HEK293 (cell line): ENCODE measurements around the gene TTLL5.

Experiments used
- CTCF ChIA-PET: fragments of 350-600 bp; formaldehyde crosslinking; extraction: SDS; loops from one replicate; lab custom pipeline; 2021; ENCODE audit warnings: antibody characterized with exemption; lab: Yijun Ruan, JAX
- POLR2A ChIA-PET: fragments of 300-600 bp; formaldehyde crosslinking; extraction: SDS; loops from one replicate; lab custom pipeline; 2020; ENCODE audit warnings: antibody characterized with exemption, inconsistent platforms; lab: Yijun Ruan, JAX
- H3K27ac ChIP-seq: fragments of 200-500 bp; sonication (Bioruptor generic); 2 replicates; pipeline ENCODE4 v1.5.1; 2014; ENCODE audit warnings: low read depth, low read length, control low read depth, inconsistent platforms; ENCODE audit errors: extremely low read depth
- H3K36me3 ChIP-seq, 2 experiments: fragments of 200-500 bp in 1 of 2; sonication (Bioruptor generic) in 1 of 2; 1 replicate in 1 of 2; 2 replicates in 1 of 2; pipeline ENCODE4 v1.5.1; 2014 to 2017; ENCODE audit warnings: inconsistent platforms in 2 of 2, low read length in 2 of 2; ENCODE audit not compliant: control insufficient read depth in 2 of 2, insufficient read depth in 1 of 2
- H3K4me1 ChIP-seq: fragments of 200-500 bp; sonication (Bioruptor generic); 2 replicates; pipeline ENCODE4 v1.5.1; 2014; ENCODE audit warnings: mild to moderate bottlenecking, low read length, inconsistent platforms; ENCODE audit not compliant: control insufficient read depth, insufficient read depth
- H3K4me3 ChIP-seq: 2 replicates; pipeline ENCODE4 v1.5.1; 2011; ENCODE audit warnings: low read depth, mild to moderate bottlenecking, control low read depth, low read length, moderate library complexity
- H3K9me3 ChIP-seq: fragments of 200-500 bp; sonication (Bioruptor generic); 2 replicates; pipeline ENCODE4 v1.5.1; 2014; ENCODE audit warnings: low read depth, low read length, inconsistent platforms; ENCODE audit not compliant: control insufficient read depth, insufficient read depth
- HOXA7 ChIP-seq: sonication (generic); formaldehyde crosslinking; IDR thresholded peaks from 2 replicates; pipeline ENCODE4 v1.8.1; 2022; ENCODE audit warnings: missing genetic modification reagents, borderline replicate concordance
- IKZF3 ChIP-seq: fragments of 450-650 bp; IDR thresholded peaks from 2 replicates; pipeline ENCODE4 v1.5.0; 2018; ENCODE audit warnings: missing biosample characterization, mild to moderate bottlenecking, missing genetic modification characterization, moderate library complexity
- KLF10 ChIP-seq: fragments of 450-650 bp; IDR thresholded peaks from 2 replicates; pipeline ENCODE4 v1.5.1; 2018; ENCODE audit warnings: missing biosample characterization, mild to moderate bottlenecking, missing genetic modification characterization
- OSR2 ChIP-seq: fragments of 450-650 bp; formaldehyde crosslinking; IDR thresholded peaks from 2 replicates; pipeline ENCODE4 v1.5.1; 2016; ENCODE audit warnings: missing biosample characterization, missing genetic modification characterization
- ZBTB10 ChIP-seq: fragments of 450-650 bp; formaldehyde crosslinking; IDR thresholded peaks from 2 replicates; pipeline ENCODE4 v1.5.1; 2016; ENCODE audit warnings: missing biosample characterization, missing genetic modification characterization
- ZBTB17 ChIP-seq: fragments of 450-650 bp; formaldehyde crosslinking; IDR thresholded peaks from 2 replicates; pipeline ENCODE4 v1.5.1; 2016; ENCODE audit warnings: missing biosample characterization, missing genetic modification characterization
- ZFP37 ChIP-seq: fragments of 450-650 bp; formaldehyde crosslinking; IDR thresholded peaks from 2 replicates; pipeline ENCODE4 v1.5.1; 2016; ENCODE audit warnings: missing biosample characterization, missing genetic modification characterization
- ZNF146 ChIP-seq: fragments of 450-650 bp; formaldehyde crosslinking; IDR thresholded peaks from 2 replicates; pipeline ENCODE4 v1.5.1; 2016; ENCODE audit warnings: missing biosample characterization, missing genetic modification characterization
- ZNF266 ChIP-seq: fragments of 450-650 bp; formaldehyde crosslinking; IDR thresholded peaks from 2 replicates; pipeline ENCODE4 v1.5.1; 2016; ENCODE audit warnings: missing biosample characterization, missing genetic modification characterization, low read depth
- ZNF335 ChIP-seq: fragments of 450-650 bp; formaldehyde crosslinking; conservative IDR thresholded peaks from 2 replicates; pipeline ENCODE4 v1.5.1; 2016; ENCODE audit warnings: missing biosample characterization, missing genetic modification characterization
- ZNF513 ChIP-seq: fragments of 450-650 bp; IDR thresholded peaks from 2 replicates; pipeline ENCODE4 v1.5.1; 2018; ENCODE audit warnings: missing biosample characterization, missing genetic modification characterization
- ZNF585B ChIP-seq: fragments of 450-650 bp; formaldehyde crosslinking; IDR thresholded peaks from 2 replicates; pipeline ENCODE4 v1.5.1; 2016; ENCODE audit warnings: missing biosample characterization, missing genetic modification characterization
- ZNF610 ChIP-seq: fragments of 450-650 bp; formaldehyde crosslinking; IDR thresholded peaks from 2 replicates; pipeline ENCODE4 v1.5.1; 2016; ENCODE audit warnings: missing biosample characterization, missing genetic modification characterization, borderline replicate concordance
- ZNF621 ChIP-seq: fragments of 450-650 bp; formaldehyde crosslinking; IDR thresholded peaks from 2 replicates; pipeline ENCODE4 v1.5.1; 2017; ENCODE audit warnings: missing biosample characterization, missing genetic modification characterization
- ZNF629 ChIP-seq: fragments of 450-650 bp; formaldehyde crosslinking; IDR thresholded peaks from 2 replicates; pipeline ENCODE4 v1.5.1; 2017; ENCODE audit warnings: missing biosample characterization, missing genetic modification characterization
- ZNF76 ChIP-seq: fragments of 450-650 bp; formaldehyde crosslinking; IDR thresholded peaks from 2 replicates; pipeline ENCODE4; 2016; ENCODE audit warnings: low read depth, missing biosample characterization, missing genetic modification characterization, borderline replicate concordance
- TF ChIP-seq, protein P1 (sequence below): fragments of 450-650 bp; formaldehyde crosslinking; IDR thresholded peaks from 2 replicates; pipeline ENCODE4 v1.5.1; 2016; ENCODE audit warnings: missing biosample characterization, missing genetic modification characterization

TTLL5 gene

DNA sequence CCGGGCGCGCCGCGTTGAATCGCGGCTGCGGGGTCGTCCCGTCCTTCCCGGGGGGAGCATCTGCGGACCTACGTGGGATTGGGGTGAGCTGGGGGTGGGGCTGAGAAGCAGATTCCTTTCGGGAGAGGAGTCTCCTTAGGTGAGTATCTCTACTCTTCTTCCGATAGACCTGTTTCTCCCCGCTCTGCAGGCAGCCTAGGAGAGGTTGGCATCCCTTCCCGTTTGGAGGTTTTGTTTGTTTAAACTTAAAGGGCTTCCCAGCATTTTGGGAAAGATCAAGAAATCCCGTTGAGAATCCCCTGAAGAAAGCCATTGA is 411 bp downstream of the TTLL5 start:
- H3K4me3 ChIP-seq: peak overlapping the region; percentile 96
- TF ChIP-seq ZBTB10 (tag by site-specific recombination) (0 out of 2 replicates have a peak, but pooled peaks have one; percentile 28), ZFP37 (0 out of 2 replicates have a peak, but pooled peaks have one; percentile 59), ZNF146 (tag by site-specific recombination) (no peak), ZNF610 (tag by site-specific recombination) (no peak), ZNF76 (tag by site-specific recombination) (0 out of 2 replicates have a peak, but pooled peaks have one; percentile 53), OSR2 (0 out of 2 replicates have a peak, but pooled peaks have one; percentile 50), ZNF621 (no peak), ZNF513 (tag by site-specific recombination) (no peak), ZNF629 (tag by site-specific recombination) (no peak), HOXA7 (CRISPR knock-in tag) (no peak), KLF10 (tag by site-specific recombination) (no peak; the same call in 1 of the 2 replicates), ZNF335 (tag by site-specific recombination) (peak; percentile 70; the same call in 1 of the 2 replicates), ZBTB17 (tag by site-specific recombination) (0 out of 2 replicates have a peak, but pooled peaks have one; percentile 22), ZNF585B (tag by site-specific recombination) (no peak), IKZF3 (tag by site-specific recombination) (peak; percentile 79)
- TF ChIP-seq, protein P1, sequence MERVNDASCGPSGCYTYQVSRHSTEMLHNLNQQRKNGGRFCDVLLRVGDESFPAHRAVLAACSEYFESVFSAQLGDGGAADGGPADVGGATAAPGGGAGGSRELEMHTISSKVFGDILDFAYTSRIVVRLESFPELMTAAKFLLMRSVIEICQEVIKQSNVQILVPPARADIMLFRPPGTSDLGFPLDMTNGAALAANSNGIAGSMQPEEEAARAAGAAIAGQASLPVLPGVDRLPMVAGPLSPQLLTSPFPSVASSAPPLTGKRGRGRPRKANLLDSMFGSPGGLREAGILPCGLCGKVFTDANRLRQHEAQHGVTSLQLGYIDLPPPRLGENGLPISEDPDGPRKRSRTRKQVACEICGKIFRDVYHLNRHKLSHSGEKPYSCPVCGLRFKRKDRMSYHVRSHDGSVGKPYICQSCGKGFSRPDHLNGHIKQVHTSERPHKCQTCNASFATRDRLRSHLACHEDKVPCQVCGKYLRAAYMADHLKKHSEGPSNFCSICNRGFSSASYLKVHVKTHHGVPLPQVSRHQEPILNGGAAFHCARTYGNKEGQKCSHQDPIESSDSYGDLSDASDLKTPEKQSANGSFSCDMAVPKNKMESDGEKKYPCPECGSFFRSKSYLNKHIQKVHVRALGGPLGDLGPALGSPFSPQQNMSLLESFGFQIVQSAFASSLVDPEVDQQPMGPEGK (tag by site-specific recombination): peak; percentile 27; the same call in 1 of the 2 replicates
- peaks cover 19 to 34% of the 10 kb centered on the region in 2 experiments for H3K36me3 ChIP-seq
- peaks cover 3% of the 10 kb centered on the region; the same call in 1 of the 2 replicates for H3K4me1 ChIP-seq
- POLR2A ChIA-PET: interaction anchor here (0.6 to 1.9 kb wide), 9 partner anchors 11 to 329 kb away, joined by 3 to 19 read pairs (median 6); partner anchors contain the start of genes FLVCR2 and TGFB3
- peak overlapping the region; percentile 79 for H3K27ac ChIP-seq
- no peaks in the 10 kb centered on the region for H3K9me3 ChIP-seq
- CTCF ChIA-PET: interaction anchor here (0.6 to 13.9 kb wide), 5 partner anchors 52 to 1194 kb away, joined by 3 to 266 read pairs (median 4); partner anchors contain the start of genes FLVCR2 and TGFB3

- TF ChIP-seq ZNF266 (tag by site-specific recombination): no peak
- TF ChIP-seq, all 188 proteins: peak for 0
- H3K4me3 ChIP-seq: no peak overlapping the region
- POLR2A ChIA-PET: no interaction called here
Observed at GRCh38 chr14:75662966-75663365, 1.9 kb downstream of the TTLL5 start.

More at GRCh38 chr14:75662966-75663365, 1.9 kb downstream of the TTLL5 start:
- CTCF ChIA-PET: interaction anchor here (1.1 to 1.7 kb wide), 3 partner anchors 9 to 85 kb away, joined by 3 to 7 read pairs (median 4); no protein-coding TSS in a partner anchor
- Histone ChIP-seq H3K4me1 (peaks cover 3% of the 10 kb centered on the region; the same call in 1 of the 2 replicates), H3K36me3 (peaks cover 14 to 23% of the 10 kb centered on the region in 2 experiments), H3K9me3 (no peaks in the 10 kb centered on the region), H3K27ac (no peak overlapping the region)
